ENCODE measurements around the gene ZBTB42. TPM values are rescaled to one million over a fixed set of nuclear protein-coding genes. Genes with fewer than 3 reads are reported as not detected.

The ZBTB42 gene
- total RNA-seq, 1 donor from 2014 or later = 7.0 TPM

DNA sequence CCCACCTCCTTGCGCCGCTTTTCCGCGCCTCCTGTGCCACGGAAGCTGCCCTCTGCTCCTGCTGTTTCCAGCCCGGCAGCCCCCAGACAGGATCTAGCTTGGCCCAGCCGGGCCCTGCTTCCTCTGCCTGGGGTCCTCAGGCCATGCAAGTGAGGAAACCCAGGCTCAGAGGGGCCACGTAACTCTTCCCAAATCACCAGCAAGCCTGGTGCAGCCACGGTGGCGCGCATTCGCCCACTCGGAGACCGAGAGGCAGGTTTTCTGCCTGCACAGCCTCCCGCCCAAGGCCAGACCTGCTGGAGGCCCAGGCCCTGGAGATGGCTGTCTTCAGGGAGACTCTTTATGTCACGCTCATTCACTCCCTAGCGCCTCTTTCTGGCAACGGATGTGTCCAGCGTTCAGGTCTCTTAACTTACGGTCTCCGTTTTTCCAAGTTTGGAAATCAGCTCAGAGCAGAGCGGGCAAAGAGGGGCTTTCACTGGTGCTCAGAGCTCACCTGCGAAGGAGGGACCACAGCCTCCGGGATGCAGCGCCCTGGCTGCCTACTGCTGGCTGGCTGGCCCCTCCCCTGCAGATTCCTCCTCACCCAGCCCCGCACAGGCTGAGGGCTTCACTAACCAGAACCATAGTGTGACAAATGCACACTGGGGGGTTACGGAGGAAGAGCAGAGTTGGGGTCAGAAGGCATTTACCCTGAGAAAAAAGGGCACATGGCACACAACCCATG lies 43.6 kb downstream of the ZBTB42 start:
- DNase-seq = no peak

DNA sequence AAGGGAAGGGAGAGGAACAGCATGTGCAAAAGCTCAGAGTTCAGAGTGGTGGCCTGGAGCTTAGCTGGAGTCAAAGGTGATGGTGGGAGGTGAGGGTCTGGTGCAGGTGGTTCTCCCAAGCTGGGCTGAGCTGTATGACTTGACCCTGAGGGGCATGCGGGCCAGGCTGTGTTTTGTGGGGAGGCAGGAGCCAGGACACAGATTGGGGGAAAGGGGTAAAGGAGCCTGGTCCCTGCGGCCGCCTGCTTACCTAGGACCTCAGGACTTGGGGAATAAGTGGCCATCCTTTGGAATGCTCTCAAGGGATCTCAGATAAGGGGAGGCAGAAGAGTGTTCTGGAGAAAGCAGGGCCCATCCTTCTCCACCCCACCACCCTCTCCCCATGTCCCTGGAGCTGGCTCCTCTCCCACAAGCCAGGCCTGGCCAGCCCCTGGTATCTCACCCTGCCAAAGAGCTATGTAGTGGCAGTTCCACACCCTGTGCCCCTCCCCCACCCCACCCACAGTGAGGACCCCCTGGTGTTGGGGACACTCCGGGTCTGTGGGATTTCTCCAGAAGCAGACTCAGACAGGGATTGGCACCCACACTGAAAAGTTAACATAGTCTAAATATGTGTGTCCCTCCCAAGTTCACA lies 44.2 kb downstream of the ZBTB42 start:
- no peak for DNase-seq

DNA sequence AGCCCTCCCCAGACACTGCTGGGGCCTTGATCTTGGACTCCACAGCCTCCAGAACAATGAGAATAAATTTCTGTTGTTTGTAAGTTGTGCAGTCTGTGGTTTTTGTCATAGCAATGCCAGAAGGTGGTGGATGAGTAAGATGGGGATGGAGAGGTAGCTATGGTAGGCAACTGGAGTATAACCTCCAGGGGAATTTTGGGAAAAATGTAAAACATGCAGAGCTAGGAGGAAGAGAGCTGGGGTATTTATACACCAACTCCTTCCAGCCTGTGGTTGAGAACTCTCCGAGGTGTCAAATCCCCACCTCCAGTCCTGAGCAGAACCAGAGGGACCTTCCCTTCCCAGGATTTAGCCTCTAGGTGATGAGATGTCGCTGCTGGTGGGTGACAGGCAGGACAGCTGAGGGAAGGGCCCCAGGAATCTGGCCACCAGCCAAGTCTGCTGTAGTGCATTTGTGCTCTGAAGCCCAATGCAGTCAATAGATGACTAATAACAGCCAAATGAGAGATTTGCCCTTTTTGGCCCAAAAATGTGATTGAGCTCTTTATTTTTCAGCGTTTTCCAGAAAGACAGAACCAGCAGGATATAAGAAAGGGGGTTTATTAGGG lies 45.0 kb downstream of the ZBTB42 start:
- no peak for DNase-seq

DNA sequence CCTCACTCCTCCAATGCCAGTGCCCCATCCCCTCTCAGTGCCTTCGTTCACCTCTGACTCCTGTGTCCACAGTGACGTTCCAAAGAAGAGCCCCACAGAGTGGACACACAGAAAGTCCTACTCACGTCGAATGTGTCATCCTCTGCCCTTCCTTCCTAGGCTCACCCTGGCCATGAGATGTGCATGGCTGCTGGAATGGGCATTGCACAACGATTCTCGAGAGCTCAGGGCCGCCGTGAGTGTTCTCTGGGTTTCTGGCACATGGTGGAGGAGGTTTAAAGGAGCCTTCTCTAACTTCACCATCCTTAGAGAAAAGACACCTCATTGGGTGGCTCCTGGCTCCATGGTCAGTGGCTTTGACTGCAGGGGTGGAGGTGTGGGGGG lies 51.4 kb downstream of the ZBTB42 start:
- DNase-seq = no peak

Other genes with a start within 250 kb of the ZBTB42 start
- not detected in 2 replicates for gene C14orf180, start 221.3 kb upstream of the ZBTB42 start, total RNA-seq
- not detected in 2 replicates for gene TMEM179, start 196.3 kb upstream of the ZBTB42 start, total RNA-seq
- 53.6 and 126 TPM in 2 replicates for gene INF2, start 111.5 kb upstream of the ZBTB42 start, total RNA-seq
- 0.98 and 2.2 TPM in 2 replicates for gene ADSS1, start 76.9 kb upstream of the ZBTB42 start, total RNA-seq
- 115 and 214 TPM in 2 replicates for gene SIVA1, start 48.0 kb upstream of the ZBTB42 start, total RNA-seq
- gene AKT1, start 5.4 kb upstream of the ZBTB42 start, total RNA-seq = 163 and 236 TPM in 2 replicates
- gene CEP170B, start 64.2 kb downstream of the ZBTB42 start, total RNA-seq = 9.0 and 12.3 TPM in 2 replicates
- gene PLD4, start 123.8 kb downstream of the ZBTB42 start, total RNA-seq = under 0.01 and 0.05 TPM in 2 replicates
- gene AHNAK2, start 177.3 kb downstream of the ZBTB42 start, total RNA-seq = 24.5 and 40.5 TPM in 2 replicates
- gene CLBA1, start 184.7 kb downstream of the ZBTB42 start, total RNA-seq = 3.7 and 4.6 TPM in 2 replicates
- 29.8 and 41.1 TPM in 2 replicates for gene CDCA4, start 220.0 kb downstream of the ZBTB42 start, total RNA-seq

Measured in dermis blood vessel endothelial cell (primary cell).